Neural progenitor cell (in vitro differentiated cells): ENCODE data around the gene UBE2F. TPM values are rescaled to one million over a fixed set of nuclear protein-coding genes. Genes with fewer than 3 reads are reported as not detected.

Source experiments
- DNase-seq: peaks from one replicate; pipeline ENCODE4 v3.0.0-alpha.2; 2016; ENCODE audit warnings: low spot score
- H2AFZ ChIP-seq: fragments of 200-600 bp; sonication (generic); replicated peaks from 2 replicates; pipeline ENCODE4 v1.6.1; 2016; ENCODE audit warnings: antibody characterized with exemption
- H3F3A ChIP-seq: fragments of 200-600 bp; sonication (generic); 2 replicates; pipeline ENCODE4 v1.6.1; 2016; ENCODE audit warnings: antibody characterized with exemption, low read depth
- H3K27ac ChIP-seq: fragments of 200-600 bp; sonication (generic); 2 replicates; pipeline ENCODE4 v1.5.1; 2016; ENCODE audit warnings: mild to moderate bottlenecking
- H3K27me3 ChIP-seq: fragments of 200-600 bp; sonication (generic); 2 replicates; pipeline ENCODE4 v1.6.1; 2016; ENCODE audit warnings: mild to moderate bottlenecking, moderate library complexity
- H3K36me3 ChIP-seq: fragments of 200-600 bp; sonication (generic); 2 replicates; pipeline ENCODE4 v1.5.1; 2016
- H3K4me1 ChIP-seq: fragments of 200-600 bp; sonication (generic); 2 replicates; pipeline ENCODE4 v1.6.1; 2016; ENCODE audit warnings: mixed run types
- H3K4me2 ChIP-seq: fragments of 200-600 bp; sonication (generic); 2 replicates; pipeline ENCODE4 v1.6.1; 2016
- H3K4me3 ChIP-seq: fragments of 200-600 bp; sonication (generic); 2 replicates; pipeline ENCODE4 v1.5.1; 2016
- H3K79me2 ChIP-seq: fragments of 200-600 bp; sonication (generic); 2 replicates; pipeline ENCODE4 v1.6.1; 2016; ENCODE audit warnings: low read depth
- H3K9ac ChIP-seq: fragments of 200-600 bp; sonication (generic); 2 replicates; pipeline ENCODE4 v1.6.1; 2016
- H3K9me3 ChIP-seq: fragments of 200-600 bp; sonication (generic); 2 replicates; pipeline ENCODE4 v1.5.1; 2016; ENCODE audit warnings: low read depth
- H4K20me1 ChIP-seq: fragments of 200-600 bp; sonication (generic); 2 replicates; pipeline ENCODE4 v1.6.1; 2016; ENCODE audit warnings: low read depth
- H3K27ac Mint-ChIP-seq: 3 replicates; pipeline ENCODE4 v1.8.0; 2021; ENCODE audit warnings: mixed read lengths
- H3K27me3 Mint-ChIP-seq: 2 replicates; pipeline ENCODE4 v1.8.0; 2022; ENCODE audit warnings: low read depth, mild to moderate bottlenecking, inconsistent platforms, moderate library complexity, mixed read lengths; ENCODE audit not compliant: insufficient read depth
- H3K36me3 Mint-ChIP-seq: 3 replicates; pipeline ENCODE4 v1.8.0; 2021; ENCODE audit warnings: mixed read lengths
- H3K4me1 Mint-ChIP-seq: 3 replicates; pipeline ENCODE4 v1.8.0; 2021; ENCODE audit warnings: mixed read lengths
- H3K4me3 Mint-ChIP-seq: 3 replicates; pipeline ENCODE4 v1.8.0; 2021; ENCODE audit warnings: mild to moderate bottlenecking, moderate library complexity, mixed read lengths
- H3K9me3 Mint-ChIP-seq: 3 replicates; pipeline ENCODE4 v1.8.0; 2020; ENCODE audit warnings: mixed read lengths
- EZH2 ChIP-seq: fragments of 200-600 bp; sonication (generic); IDR thresholded peaks from 2 replicates; pipeline ENCODE4 v1.6.1; 2017; ENCODE audit warnings: antibody characterized with exemption, mild to moderate bottlenecking, moderate library complexity
- EZH2phosphoT487 ChIP-seq: fragments of 200-600 bp; sonication (generic); IDR thresholded peaks from 2 replicates; pipeline ENCODE4 v1.6.1; 2017; ENCODE audit warnings: antibody characterized with exemption
- total RNA-seq: library from RNA; depleted of rRNA; stranded (reverse); fragments of >200 nt; gene quantifications from 2 replicates; pipeline ENCODE4 v1.2.3, GENCODE V29; 2015; ENCODE audit warnings: low replicate concordance
- TF ChIP-seq, protein P1 (sequence below): fragments of 200-600 bp; sonication (generic); IDR thresholded peaks from 2 replicates; pipeline ENCODE4 v1.5.1; 2017; ENCODE audit warnings: antibody characterized with exemption, mild to moderate bottlenecking

UBE2F gene
- total RNA-seq, 1 donor from 2014 or later = 77.4 TPM

DNA sequence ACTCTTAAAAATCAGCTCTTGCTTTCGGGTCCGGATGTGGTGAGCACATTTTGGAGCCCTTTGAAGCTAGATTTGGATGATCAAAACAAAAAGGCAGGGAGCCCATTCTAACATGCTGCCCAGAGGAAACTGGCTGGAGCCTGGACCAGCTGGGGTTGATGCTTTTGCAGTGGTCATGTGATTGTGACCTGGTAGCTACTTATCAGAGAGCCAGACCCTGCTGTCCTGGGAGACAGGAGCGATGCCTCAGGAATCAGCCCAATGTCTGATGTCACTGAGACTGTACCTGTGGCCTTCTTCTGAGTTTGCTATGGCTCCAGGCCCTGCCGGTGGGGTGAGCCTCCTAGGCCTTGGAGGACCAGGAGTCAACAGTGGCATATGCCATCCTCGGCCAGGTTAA is 75.3 kb downstream of the UBE2F start:
- Histone ChIP-seq H2AFZ (no peak overlapping the region), H3K4me1 (no peaks in the 10 kb centered on the region), H3K9me3 (no peaks in the 10 kb centered on the region), H3K36me3 (no peaks in the 10 kb centered on the region), H3K4me2 (no peak overlapping the region), H3K27ac (no peak overlapping the region), H3K9ac (no peak overlapping the region), H3K79me2 (no peaks in the 10 kb centered on the region), H3F3A (no peaks in the 10 kb centered on the region), H3K4me3 (no peak overlapping the region), H4K20me1 (no peaks in the 10 kb centered on the region), H3K27me3 (no peaks in the 10 kb centered on the region)
- TF ChIP-seq EZH2 = no peak
- Mint-ChIP-seq H3K27me3 (no peaks in the 10 kb centered on the region), H3K36me3 (peaks cover 22% of the 10 kb centered on the region), H3K4me1 (no peaks in the 10 kb centered on the region), H3K27ac (no peak overlapping the region), H3K4me3 (no peak overlapping the region), H3K9me3 (no peaks in the 10 kb centered on the region)
- DNase-seq = no peak

DNA sequence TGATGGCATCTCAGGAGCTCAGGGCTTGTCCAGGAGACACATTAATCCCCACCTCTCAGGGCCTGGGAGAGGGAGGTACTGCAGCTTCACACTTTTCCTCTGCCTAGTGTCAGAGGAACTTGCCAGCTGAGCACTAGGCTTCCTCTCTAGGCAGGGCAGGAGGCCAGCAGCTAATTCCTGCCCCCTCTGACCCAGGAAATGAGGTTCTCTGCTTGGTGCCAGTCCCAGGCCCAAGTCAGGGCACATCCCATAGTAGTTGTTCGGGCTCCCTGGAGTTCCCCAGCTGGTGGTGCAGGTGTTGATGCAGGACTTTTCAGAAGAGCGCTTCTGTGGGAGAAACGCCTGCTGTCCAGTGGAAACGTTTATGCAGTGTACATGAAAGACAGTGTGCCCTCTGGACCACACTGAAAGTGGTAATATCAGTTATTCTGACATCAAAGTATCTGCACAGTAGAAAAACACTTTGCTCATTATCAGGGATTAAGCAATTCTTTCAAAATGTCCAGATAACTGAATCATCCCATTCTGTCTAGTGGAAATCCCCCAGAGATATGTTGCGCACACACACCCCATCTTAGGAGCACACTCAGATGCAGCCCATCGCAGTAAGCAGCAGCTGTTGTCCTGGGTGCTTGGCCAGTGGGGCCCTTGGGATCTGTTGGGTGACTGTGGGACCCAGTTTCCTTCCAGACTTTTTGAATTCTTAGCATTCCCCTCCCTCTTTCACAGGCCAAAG is 76.2 kb downstream of the UBE2F start:
- no peak overlapping the region for H3K4me2 ChIP-seq
- no peaks in the 10 kb centered on the region for H3K4me1 ChIP-seq
- no peak overlapping the region for H3K27ac ChIP-seq
- H3K27me3 Mint-ChIP-seq = no peaks in the 10 kb centered on the region
- no peaks in the 10 kb centered on the region for H3K79me2 ChIP-seq
- no peaks in the 10 kb centered on the region for H3K9me3 ChIP-seq
- no peaks in the 10 kb centered on the region for H3K9me3 Mint-ChIP-seq
- H3K4me3 Mint-ChIP-seq = no peak overlapping the region
- H3K36me3 Mint-ChIP-seq = peaks cover 25% of the 10 kb centered on the region
- no peak overlapping the region for H3K4me3 ChIP-seq
- no peaks in the 10 kb centered on the region for H3K36me3 ChIP-seq
- H3F3A ChIP-seq = no peaks in the 10 kb centered on the region
- H3K9ac ChIP-seq = no peak overlapping the region
- TF ChIP-seq EZH2phosphoT487 = no peak
- TF ChIP-seq, protein P1, sequence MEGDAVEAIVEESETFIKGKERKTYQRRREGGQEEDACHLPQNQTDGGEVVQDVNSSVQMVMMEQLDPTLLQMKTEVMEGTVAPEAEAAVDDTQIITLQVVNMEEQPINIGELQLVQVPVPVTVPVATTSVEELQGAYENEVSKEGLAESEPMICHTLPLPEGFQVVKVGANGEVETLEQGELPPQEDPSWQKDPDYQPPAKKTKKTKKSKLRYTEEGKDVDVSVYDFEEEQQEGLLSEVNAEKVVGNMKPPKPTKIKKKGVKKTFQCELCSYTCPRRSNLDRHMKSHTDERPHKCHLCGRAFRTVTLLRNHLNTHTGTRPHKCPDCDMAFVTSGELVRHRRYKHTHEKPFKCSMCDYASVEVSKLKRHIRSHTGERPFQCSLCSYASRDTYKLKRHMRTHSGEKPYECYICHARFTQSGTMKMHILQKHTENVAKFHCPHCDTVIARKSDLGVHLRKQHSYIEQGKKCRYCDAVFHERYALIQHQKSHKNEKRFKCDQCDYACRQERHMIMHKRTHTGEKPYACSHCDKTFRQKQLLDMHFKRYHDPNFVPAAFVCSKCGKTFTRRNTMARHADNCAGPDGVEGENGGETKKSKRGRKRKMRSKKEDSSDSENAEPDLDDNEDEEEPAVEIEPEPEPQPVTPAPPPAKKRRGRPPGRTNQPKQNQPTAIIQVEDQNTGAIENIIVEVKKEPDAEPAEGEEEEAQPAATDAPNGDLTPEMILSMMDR = no peak
- TF ChIP-seq EZH2 = no peak
- no peak for DNase-seq
- no peaks in the 10 kb centered on the region for H3K27me3 ChIP-seq
- H3K4me1 Mint-ChIP-seq = no peaks in the 10 kb centered on the region
- no peak overlapping the region for H2AFZ ChIP-seq
- no peaks in the 10 kb centered on the region for H4K20me1 ChIP-seq
- peak overlapping the region; percentile 46 for H3K27ac Mint-ChIP-seq

DNA sequence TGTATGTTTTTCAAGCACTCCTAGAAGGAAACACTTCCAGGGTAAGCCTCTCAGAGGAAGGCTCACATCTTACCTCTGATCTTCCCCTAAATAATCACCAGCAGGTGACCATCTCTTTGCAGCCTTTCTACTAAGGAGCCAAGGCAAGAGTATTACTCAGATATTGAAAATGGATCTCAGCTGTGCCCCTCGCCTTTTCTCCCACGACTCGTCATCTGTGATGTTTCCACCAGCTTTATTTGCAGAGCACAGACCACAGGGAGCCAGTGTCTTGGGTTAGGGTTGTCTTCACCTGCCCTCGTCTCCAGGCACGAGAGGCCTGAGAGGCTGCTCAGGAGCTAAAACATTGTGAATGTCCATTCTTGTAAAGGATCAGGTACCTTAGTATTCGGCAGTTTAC is 77.0 kb downstream of the UBE2F start:
- no peaks in the 10 kb centered on the region for H3K27me3 Mint-ChIP-seq
- no peak for DNase-seq
- Histone ChIP-seq H3K4me2 (no peak overlapping the region), H3K79me2 (no peaks in the 10 kb centered on the region), H3K4me3 (no peak overlapping the region), H3K36me3 (no peaks in the 10 kb centered on the region), H3K27me3 (no peaks in the 10 kb centered on the region), H3K27ac (no peak overlapping the region), H2AFZ (no peak overlapping the region), H3K4me1 (no peaks in the 10 kb centered on the region), H3K9me3 (no peaks in the 10 kb centered on the region), H3K9ac (no peak overlapping the region), H3F3A (no peaks in the 10 kb centered on the region), H4K20me1 (no peaks in the 10 kb centered on the region)
- no peak overlapping the region for H3K27ac Mint-ChIP-seq
- no peak overlapping the region for H3K4me3 Mint-ChIP-seq
- H3K36me3 Mint-ChIP-seq = peaks cover 29% of the 10 kb centered on the region
- H3K4me1 Mint-ChIP-seq = no peaks in the 10 kb centered on the region
- TF ChIP-seq, protein P1 = no peak
- TF ChIP-seq EZH2phosphoT487 = no peak
- no peak for TF ChIP-seq EZH2
- H3K9me3 Mint-ChIP-seq = peaks cover 5% of the 10 kb centered on the region

DNA sequence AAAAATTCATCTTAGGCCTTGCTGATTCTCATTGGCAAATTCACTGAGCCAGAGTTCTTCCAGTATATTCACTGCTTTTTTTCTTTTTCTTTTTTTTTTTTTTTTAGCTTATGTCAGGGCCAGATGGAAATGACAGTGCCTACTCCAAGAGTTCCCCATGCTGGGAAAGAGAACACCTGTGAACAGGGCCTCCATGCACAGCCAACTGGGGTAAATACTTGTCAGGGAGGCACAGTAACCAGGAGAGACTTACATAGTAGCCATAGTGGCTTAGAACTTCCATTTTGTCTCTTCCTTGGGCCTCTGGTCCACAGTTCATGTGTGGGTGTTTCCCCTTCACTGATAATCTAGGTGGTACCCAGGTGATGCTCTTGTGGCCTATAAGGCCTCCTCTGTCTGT is 78.8 kb downstream of the UBE2F start:
- Histone ChIP-seq H3K9me3 (no peaks in the 10 kb centered on the region), H3K9ac (no peak overlapping the region), H3K4me3 (no peak overlapping the region), H3F3A (no peaks in the 10 kb centered on the region), H3K79me2 (no peaks in the 10 kb centered on the region), H3K4me2 (no peak overlapping the region), H3K36me3 (no peaks in the 10 kb centered on the region), H3K27ac (no peak overlapping the region), H3K4me1 (no peaks in the 10 kb centered on the region), H4K20me1 (no peaks in the 10 kb centered on the region), H2AFZ (no peak overlapping the region), H3K27me3 (no peaks in the 10 kb centered on the region)
- Mint-ChIP-seq H3K4me3 (no peak overlapping the region), H3K4me1 (no peaks in the 10 kb centered on the region), H3K36me3 (peaks cover 31% of the 10 kb centered on the region), H3K27me3 (no peaks in the 10 kb centered on the region), H3K27ac (peak overlapping the region; percentile 27), H3K9me3 (peaks cover 7% of the 10 kb centered on the region)
- DNase-seq = no peak
- TF ChIP-seq EZH2 (no peak), EZH2phosphoT487 (no peak)
- TF ChIP-seq, protein P1 = no peak
